ENCODE measurements around the gene OTULINL. TPM values are rescaled to one million over a fixed set of nuclear protein-coding genes. Genes with fewer than 3 reads are reported as not detected.

The OTULINL gene
- polyA plus RNA-seq, 1 donor = 3.4 TPM

GRCh38 chr5:14577079-14577725, 4.4 kb upstream of the OTULINL start:
- DNase-seq = no peak

GRCh38 chr5:14577971-14578370, 3.6 kb upstream of the OTULINL start:
- no peak for DNase-seq

GRCh38 chr5:14579246-14579645, 2.3 kb upstream of the OTULINL start:
- DNase-seq = no peak

- no peak for DNase-seq
These were observed 1.7 kb upstream of the OTULINL start for GRCh38 chr5:14579731-14580397.

- no peak for DNase-seq
These were observed 1.1 kb upstream of the OTULINL start for GRCh38 chr5:14580398-14581034.

- no peak for DNase-seq
These were observed 552 bp downstream of the OTULINL start for GRCh38 chr5:14581891-14582796.

- no peak for DNase-seq
These were observed 1.2 kb downstream of the OTULINL start for GRCh38 chr5:14582797-14583137.

- no peak for DNase-seq
These were observed 3.3 kb downstream of the OTULINL start for GRCh38 chr5:14584848-14585247.

- no peak for DNase-seq
These were observed 5.6 kb downstream of the OTULINL start for GRCh38 chr5:14587150-14587549.

GRCh38 chr5:14588145-14588544, 6.6 kb downstream of the OTULINL start:
- DNase-seq = no peak

GRCh38 chr5:14588758-14589543, 7.4 kb downstream of the OTULINL start:
- no peak for DNase-seq

- no peak for DNase-seq
These were observed 9.4 kb downstream of the OTULINL start for GRCh38 chr5:14590949-14591348.

GRCh38 chr5:14591548-14591947, 10.0 kb downstream of the OTULINL start:
- DNase-seq = no peak

- no peak for DNase-seq
These were observed 11.9 kb downstream of the OTULINL start for GRCh38 chr5:14593326-14594021.

- no peak for DNase-seq
These were observed 12.9 kb downstream of the OTULINL start for GRCh38 chr5:14594378-14595074.

- DNase-seq = no peak
These were observed 13.6 kb downstream of the OTULINL start for GRCh38 chr5:14595189-14595588.

GRCh38 chr5:14595891-14596290, 14.3 kb downstream of the OTULINL start:
- no peak for DNase-seq

GRCh38 chr5:14597080-14597479, 15.5 kb downstream of the OTULINL start:
- DNase-seq = no peak

GRCh38 chr5:14598225-14598624, 16.6 kb downstream of the OTULINL start:
- DNase-seq = no peak

GRCh38 chr5:14599476-14600127, 18.0 kb downstream of the OTULINL start:
- DNase-seq = no peak
